Nucleus accumbens (tissue), 56 donors: Measurements from ENCODE around the gene NBDY.
A peak's percentile ranks its signal among the peaks of the same experiment; 100 is the strongest.

ENCODE experiments used
- DNase-seq, 56 donors: peaks; one replicate each; lab custom pipeline; 2025; lab: John Stamatoyannopoulos, UW

NBDY gene

DNA sequence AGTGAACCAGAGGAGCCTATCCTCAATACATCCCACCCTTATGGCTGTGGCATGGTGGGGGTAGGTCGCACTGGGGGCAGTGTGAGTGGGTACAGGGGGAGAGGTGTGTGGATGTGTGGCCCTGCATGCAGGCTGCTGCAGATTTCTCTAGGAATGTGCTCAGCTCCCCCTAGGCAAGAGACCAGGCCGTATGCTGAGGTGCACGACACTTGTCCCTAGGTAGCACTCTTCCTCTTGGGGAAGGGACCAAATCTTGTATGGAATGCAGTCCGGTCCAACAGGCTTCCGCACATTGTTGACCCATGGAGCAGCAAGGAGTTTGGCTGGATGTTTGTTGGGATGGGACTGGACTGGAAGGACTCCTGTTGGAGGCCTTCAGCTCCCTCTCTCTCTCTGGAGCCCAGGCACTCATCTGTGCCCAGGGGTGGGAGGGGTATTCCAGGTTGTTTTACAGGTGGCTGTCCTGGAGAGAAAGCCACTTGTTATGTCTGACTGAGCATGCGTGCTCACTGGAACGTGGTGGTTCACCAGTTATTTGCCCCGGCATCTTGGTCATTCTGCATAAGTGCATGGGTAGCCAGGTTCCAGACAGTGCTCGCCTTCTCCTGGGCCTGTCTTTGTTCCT lies 55.1 kb downstream of the NBDY start:
- DNase-seq, result no peak

DNA sequence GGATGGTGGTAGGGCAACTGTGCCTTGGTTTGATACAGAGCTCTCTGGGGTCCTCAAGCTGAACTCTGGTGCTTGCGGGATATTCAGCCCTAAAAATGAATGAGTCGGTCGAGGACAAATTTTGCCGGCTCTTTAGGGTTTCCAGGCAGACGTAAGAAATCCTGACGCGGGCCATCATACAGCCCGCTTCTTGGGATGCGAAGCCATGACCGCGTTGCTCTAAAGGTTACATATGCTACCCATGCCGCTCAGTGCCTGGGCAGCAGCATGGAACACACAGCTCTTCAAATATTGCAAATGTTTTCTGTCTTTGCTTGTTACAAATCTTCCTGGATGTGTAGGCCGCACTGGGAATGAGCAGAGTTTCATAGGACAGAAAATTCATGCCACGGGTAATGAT lies 55.6 kb downstream of the NBDY start:
- no peak for DNase-seq

DNA sequence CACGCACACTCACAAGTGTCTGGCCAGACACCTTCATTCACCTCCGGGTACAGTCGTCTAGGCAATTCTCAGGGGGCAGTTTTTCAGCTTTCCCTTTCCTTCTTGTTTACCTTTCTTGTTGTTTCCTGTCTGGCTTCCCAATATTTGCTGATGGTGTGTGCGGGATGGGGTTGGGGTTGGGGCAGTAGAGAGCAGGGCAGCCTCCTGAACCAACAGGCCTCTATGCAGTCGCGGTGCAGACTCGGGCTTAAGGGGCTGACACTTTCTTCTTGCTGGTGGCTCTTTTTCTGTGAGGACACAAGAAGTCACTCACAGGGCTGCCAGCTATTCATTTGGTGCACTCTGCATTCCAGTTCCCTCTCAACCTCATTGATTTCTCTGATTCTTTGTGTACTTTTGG lies 56.4 kb downstream of the NBDY start:
- no peak for DNase-seq

DNA sequence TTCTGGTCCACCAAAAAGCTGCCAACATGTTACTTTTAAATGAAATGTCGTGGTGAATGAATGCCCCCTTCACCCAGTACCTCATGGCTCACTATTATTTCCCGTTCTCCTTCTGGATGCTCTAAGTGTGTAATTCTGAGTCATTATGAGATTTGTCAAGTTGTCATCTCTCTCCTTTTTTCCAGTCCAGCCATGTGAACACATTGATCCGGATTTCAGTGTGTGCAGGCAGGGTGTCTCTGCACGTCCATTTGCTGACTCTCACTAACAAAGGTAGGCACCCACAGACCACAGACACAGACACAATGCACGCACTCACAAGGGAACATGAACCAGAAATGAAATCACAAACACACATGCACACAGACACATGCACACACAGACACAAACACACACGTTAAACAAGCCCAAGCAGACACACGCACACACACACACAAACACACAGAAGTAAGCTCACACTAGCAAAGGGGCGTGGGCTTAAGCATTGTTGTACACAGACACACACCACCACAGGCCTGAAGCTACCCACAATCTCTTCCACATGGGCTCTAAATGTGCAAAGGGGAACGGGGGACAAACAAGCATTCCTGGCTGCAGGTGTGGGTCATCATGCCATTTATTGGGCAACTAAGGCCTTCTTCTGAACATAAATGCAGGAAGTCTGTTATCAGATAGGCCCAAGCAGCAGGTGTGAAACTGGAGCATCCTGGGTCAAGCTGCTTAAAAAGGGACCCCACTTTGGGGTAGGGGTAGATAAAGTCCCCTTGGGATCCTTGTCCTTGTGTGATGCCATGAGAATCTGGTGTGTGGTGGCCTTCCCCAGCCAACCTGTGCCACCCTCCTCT lies 58.1 kb downstream of the NBDY start:
- no peak for DNase-seq

GRCh38 chrX:56787734-56788152 lies 58.7 kb downstream of the NBDY start:
- no peak for DNase-seq

GRCh38 chrX:56788229-56788628 lies 59.2 kb downstream of the NBDY start:
- DNase-seq, result peak in 31 of 56 donors; percentile 1 to 79 (median 34)

- DNase-seq, result peak in 35 of 56 donors; percentile 2 to 88 (median 53)
Measured at GRCh38 chrX:56788717-56789122, 59.7 kb downstream of the NBDY start.

DNA sequence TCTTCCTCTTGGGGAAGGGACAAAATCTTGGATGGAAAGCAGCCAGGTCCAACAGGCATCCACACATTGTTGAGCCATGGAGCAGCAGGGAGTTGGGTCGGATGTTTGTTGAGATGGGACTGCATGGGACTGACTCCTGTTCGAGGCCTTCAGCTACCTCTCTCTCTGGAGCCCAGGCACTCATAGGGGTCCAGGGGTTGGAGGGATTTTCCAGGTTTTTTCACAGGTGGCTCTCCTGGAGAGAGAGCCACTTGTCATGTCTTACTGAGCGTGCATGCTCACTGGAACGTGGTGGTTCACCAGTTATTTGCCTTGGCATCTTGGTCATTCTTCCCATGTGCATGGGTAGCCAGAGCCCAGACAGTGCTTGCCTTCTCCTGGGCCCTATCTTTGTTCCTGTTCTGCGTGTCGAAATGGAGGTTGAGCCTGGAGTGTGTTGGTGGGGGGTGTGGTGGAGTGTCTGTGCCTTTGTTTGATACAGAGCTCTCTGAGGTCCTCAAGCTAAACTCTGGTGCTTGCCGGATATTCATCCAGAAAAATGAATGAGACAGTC lies 60.6 kb downstream of the NBDY start:
- DNase-seq, result no peak

DNA sequence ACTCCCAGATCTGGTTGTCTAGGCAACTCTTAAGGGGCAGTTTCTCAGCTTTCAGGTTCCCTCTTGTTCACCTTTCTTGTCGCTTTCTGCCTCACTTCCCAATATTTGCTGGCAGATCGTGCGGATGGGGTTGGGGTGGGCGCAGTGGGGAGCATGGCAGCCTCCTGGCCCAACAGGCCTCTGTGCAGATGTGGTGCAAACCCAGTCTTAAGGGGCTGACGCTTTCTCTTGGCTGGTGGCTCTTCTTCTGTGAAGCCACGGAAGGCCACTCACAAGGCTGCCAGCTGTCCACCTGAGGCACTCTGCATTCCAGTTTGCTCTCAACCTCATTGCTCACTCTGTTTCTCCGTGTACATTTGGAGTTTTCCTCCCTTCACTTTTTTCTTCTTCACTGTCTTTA lies 61.7 kb downstream of the NBDY start:
- no peak for DNase-seq

DNA sequence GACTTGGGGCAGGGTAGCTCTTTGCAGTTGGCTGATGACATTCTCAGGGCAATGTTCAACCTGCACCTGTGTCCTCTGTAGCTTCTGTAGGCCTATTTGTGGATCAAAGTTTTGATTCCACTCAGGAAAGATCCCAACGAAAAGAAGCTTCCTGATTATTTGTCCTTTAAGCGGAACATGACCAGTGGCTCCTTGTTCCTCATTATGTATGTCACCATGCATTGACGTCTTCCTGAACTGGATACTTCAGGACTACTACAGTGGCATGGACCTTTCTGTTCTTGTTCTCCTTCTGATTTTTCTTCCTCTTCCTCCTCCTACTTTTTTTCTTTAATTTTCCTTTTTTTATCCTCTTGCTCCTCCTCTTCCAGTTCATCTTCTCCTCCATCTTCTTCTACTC lies 62.4 kb downstream of the NBDY start:
- no peak for DNase-seq

GRCh38 chrX:56792270-56793111 lies 63.4 kb downstream of the NBDY start:
- no peak for DNase-seq

GRCh38 chrX:56793112-56793430 lies 64.0 kb downstream of the NBDY start:
- DNase-seq, result no peak

DNA sequence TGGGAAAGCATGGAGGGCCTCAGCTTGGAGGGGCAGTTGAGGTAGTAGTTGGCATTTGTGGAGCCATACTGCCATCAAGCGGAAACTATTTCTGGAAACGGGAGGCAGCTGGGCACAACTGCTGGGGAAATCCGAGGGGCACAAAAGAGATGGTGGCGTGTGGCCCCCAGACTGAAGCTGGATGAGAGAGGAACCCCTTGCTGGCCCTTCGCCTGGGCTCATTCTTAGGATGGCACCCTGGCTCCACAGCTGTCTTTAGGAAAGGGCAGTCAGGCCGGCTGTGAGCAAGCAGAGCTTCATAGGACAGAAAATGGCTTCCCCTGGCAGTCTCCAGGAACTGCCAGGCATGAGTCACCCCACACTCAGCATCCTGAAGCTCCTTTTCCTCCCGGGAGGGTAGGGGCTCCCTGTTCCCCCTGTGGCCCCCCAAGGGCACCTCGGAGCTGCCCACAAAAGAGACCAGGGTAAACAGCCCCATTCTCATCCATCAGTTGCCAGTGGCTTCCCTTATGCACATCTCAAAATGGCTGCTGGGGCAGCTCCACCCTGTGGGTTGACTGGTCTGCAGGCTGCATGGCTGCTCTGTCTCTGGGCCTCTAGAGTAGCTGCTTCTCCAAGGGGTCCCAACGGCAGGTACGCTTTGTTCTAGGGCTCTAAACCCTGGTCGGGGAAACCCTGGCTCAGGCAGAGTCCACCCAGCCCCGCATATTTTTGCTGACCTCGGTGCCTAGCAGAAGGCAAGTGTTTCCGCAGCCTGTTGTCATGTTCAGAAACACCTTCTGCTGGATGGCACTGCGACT lies 64.7 kb downstream of the NBDY start:
- peak in 14 of 56 donors; percentile 10 to 71 (median 53) for DNase-seq

DNA sequence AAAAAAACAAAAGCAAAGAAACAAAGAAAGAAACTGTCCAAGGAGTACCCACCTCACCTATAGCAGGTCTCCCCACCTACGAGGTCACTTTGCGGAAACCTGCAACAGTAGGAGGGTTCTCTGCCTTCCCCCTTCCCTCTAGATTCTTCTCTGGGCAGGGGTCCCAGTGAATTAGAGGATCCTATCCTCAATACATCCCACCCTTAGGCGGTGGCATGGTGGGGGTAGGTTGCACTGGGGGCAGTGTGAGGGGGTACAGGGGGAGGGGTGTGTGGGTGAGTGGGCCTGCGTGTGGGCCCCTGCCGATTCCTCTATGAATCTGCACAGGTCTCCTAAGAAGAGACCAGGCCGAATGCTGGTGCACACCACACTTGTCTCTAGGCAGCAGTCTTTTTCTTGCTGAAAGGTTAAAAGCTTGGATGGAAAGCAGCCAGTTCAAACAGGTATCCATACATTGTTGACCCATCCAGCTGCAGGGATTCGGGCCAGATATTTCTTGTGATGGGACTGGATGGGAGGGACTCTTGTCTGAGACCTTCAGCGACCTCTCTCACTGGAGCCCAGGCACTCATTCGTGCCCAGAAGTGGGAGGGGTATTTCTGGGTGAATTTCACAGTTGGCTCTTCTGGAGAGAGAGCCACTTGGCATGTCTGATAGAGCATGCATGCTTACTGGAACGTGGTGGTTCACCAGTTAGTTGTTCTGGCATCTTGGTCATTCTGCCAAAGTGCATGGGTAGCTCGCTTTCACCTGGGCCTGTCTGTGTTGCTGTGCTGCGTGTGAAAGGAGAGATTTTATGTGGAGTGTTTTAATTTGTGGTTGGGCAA lies 65.6 kb downstream of the NBDY start:
- no peak for DNase-seq

DNA sequence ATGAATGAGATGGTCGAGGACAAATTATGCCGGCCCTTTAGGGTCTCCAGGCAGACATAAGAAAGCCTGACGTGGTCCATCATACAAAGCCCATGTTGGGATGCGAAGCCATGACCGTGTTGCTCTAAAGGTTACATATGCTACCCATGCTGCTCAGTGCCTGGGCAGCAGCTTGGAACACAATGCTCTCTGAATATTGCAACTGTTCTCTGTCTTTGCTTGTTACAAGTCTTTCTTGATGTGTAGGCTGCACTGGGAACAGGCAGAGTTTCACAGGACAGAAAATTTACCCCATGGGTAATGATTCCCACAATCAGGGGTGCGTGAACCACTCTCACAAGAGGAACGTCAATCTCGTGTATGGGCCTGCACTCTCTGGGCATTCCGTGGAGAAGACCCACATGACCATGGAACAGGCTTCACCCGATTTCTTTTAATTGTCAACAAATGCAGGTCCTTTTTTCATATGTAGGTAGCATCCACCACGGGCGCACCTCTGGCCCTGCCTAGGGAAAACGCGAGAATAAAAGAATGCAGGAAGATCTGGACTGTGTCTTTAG lies 66.3 kb downstream of the NBDY start:
- no peak for DNase-seq

DNA sequence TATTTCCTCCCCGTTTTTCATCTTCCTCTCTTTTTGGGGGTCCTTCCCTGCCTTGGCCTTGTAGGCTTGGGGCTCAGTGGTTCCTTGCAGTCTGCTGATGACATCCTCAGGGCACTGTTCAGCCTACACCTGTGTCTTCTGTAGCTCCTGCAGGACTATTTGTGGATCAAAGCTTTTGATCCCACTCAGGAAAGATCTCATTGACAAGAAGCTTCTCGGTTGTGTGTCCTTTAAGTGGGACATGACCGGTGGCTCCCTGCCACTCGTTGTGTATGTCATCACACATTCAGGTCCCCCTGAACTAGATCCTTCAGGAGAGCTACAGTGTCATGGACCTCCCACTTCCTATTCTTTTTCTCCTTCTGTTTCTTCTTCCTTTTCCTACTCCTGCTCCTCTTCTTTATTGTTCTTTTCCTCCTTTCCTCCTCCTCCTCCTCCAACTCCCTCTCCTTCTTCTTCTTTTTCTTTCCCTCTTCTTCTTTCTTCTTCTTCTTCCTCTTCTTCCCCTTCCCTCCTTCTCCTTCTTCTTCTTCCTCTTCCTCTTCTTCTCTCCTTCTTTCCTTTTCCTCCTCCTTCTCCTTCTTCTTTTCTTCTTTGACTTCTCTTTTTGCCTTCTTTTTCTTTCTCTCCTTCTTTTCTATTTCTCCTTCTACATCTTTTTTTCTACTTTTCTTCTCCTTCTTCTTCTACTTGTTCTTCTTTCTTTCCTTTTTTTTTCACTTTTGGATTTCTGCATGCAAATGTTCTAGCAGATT lies 67.8 kb downstream of the NBDY start:
- DNase-seq, result no peak

DNA sequence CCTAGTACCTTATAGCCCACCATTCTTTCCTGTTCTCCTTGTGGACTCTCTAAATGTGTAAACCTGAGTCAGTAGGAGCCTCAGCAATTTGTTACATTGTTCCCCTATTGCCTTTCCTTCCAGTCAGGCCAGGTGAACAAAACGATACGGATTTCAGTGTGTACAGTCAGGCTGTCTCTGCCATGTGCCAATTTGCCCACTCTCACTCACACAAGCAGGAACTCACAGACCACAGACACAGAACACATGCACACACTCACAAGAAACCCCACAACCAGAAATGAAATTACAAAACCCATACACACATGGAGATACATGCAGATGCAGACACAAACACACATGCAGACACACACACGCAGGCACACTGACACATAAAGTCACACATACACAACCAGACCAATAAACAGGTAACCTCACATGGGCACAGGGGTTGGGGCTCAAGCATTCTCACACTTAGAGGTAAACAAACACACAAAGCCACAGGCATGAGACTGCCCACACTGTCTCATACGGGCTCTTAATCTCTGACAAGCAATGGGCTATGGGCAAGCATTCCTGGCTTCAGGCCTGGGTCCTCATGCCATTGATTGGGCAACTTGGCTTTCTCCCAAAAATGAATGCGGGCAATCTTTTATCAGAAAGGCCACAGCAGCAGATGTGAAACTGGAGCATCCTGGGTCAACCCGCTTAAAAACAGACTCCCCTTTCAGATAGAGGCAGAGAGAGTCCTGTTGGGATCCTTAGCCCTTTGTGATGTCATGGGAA lies 68.7 kb downstream of the NBDY start:
- peak in 4 of 56 donors; percentile 10 to 22 (median 15) for DNase-seq
